Panc1 (cell line): ENCODE results near the gene MEGF10. TPM values are rescaled to one million over a fixed set of nuclear protein-coding genes. Genes with fewer than 3 reads are reported as not detected.
"Not testable (repeated sequence)": the region's sequence is repeated elsewhere in the genome, so short reads cannot be mapped to it uniquely, and the experiment has no call there.

Experiments
- ATAC-seq: fragments of 200-7000 bp; cut with Tn5 transposase; 2 replicates; pipeline ENCODE4 v1.9.1; 2020; ENCODE audit warnings: mild to moderate bottlenecking, moderate library complexity
- BruUV-seq: library from RNA; stranded (reverse); fragments of 400-500 nt; replicated peaks from 2 replicates; lab custom pipeline; 2021; lab: Mats Ljungman, UMichigan
- CTCF ChIA-PET: fragments of 300-600 bp; sonication (Branson Sonifier 250); formaldehyde crosslinking; loops from one replicate; lab custom pipeline; 2022; ENCODE audit warnings: antibody characterized with exemption; lab: Charles Lee
- POLR2A ChIA-PET: fragments of 300-600 bp; sonication (Branson Sonifier 250); formaldehyde crosslinking; loops from one replicate; lab custom pipeline; 2022; ENCODE audit warnings: antibody characterized with exemption; lab: Charles Lee
- DNase-seq: peaks from one replicate; pipeline ENCODE4 v3.0.0-alpha.2; 2010; ENCODE audit warnings: low read depth, low spot score
- H3K27ac ChIP-seq: 2 replicates; pipeline ENCODE4 v1.5.1; 2011; ENCODE audit warnings: mild to moderate bottlenecking, low read length, inconsistent platforms
- H3K27me3 ChIP-seq: fragments of 200-500 bp; sonication (Bioruptor generic); 2 replicates; pipeline ENCODE4 v1.6.0; 2014; ENCODE audit warnings: low read length, inconsistent platforms; ENCODE audit not compliant: control insufficient read depth, insufficient read depth
- H3K36me3 ChIP-seq: fragments of 200-500 bp; sonication (Bioruptor generic); 2 replicates; pipeline ENCODE4 v1.5.1; 2014; ENCODE audit warnings: inconsistent platforms, mild to moderate bottlenecking, low read length, moderate library complexity; ENCODE audit not compliant: control insufficient read depth, insufficient read depth
- H3K4me1 ChIP-seq: 2 replicates; pipeline ENCODE4 v1.5.1; 2011; ENCODE audit warnings: inconsistent platforms, mild to moderate bottlenecking, low read length, moderate library complexity; ENCODE audit not compliant: control insufficient read depth, insufficient read depth
- H3K4me3 ChIP-seq, 2 experiments: 2 replicates each; pipeline ENCODE4 v1.5.1; 2011 to 2012; ENCODE audit warnings: low read depth in 2 of 2, low read length in 2 of 2, mild to moderate bottlenecking in 2 of 2, inconsistent platforms in 1 of 2, moderate library complexity in 1 of 2
- H3K9me3 ChIP-seq: fragments of 200-500 bp; sonication (Bioruptor generic); 2 replicates; pipeline ENCODE4 v1.5.1; 2014; ENCODE audit warnings: low read depth, mild to moderate bottlenecking, inconsistent platforms, low read length, moderate library complexity; ENCODE audit not compliant: control insufficient read depth, insufficient read depth
- CTCF ChIP-seq: fragments of 450-650 bp; IDR thresholded peaks from 2 replicates; pipeline ENCODE4 v1.5.1; 2017; ENCODE audit warnings: mild to moderate bottlenecking
- POLR2AphosphoS5 ChIP-seq: IDR thresholded peaks from 2 replicates; pipeline ENCODE4 v1.6.1; 2012; ENCODE audit warnings: mild to moderate bottlenecking, low read depth, low read length, moderate library complexity
- SIN3A ChIP-seq: IDR thresholded peaks from 2 replicates; pipeline ENCODE4 v1.6.1; 2012; ENCODE audit warnings: low read depth, mild to moderate bottlenecking, low read length, moderate library complexity, borderline replicate concordance; ENCODE audit not compliant: insufficient read depth
- TCF7L2 ChIP-seq: IDR thresholded peaks from 2 replicates; pipeline ENCODE4 v1.6.1; 2011; ENCODE audit warnings: mild to moderate bottlenecking, low read depth, low read length, inconsistent platforms
- in situ Hi-C: cut with HindIII; loops from 2 replicates; pipeline ENCODE4 v1.10.0; 2016; ENCODE audit warnings: low sequenced_read_pairs, low pct_unique_long_range_greater_than_20kb
- intact Hi-C: fragments of 100-400 bp; cut with micrococcal nuclease; formaldehyde crosslinking; loops from one replicate; pipeline ENCODE4 v1.10.0; 2022; ENCODE audit not compliant: unreplicated experiment
- total RNA-seq: library from RNA; stranded (reverse); gene quantifications from one replicate; pipeline ENCODE4 v1.2.1, GENCODE V29; 2021; ENCODE audit not compliant: unreplicated experiment
- TF ChIP-seq, protein P1 (sequence below), 2 experiments: IDR thresholded peaks; 2 replicates each; pipeline ENCODE4 v1.6.1; 2011 to 2012; ENCODE audit warnings: low read depth in 2 of 2, control low read depth in 1 of 2, low read length in 1 of 2, mild to moderate bottlenecking in 1 of 2, moderate library complexity in 1 of 2; ENCODE audit not compliant: insufficient read depth in 1 of 2

Gene MEGF10
- total RNA-seq, 1 experiment from 2014 or later, result not detected

- Histone ChIP-seq H3K4me1 (no peaks in the 10 kb centered on the region), H3K27ac (no peak overlapping the region), H3K9me3 (no peaks in the 10 kb centered on the region), H3K36me3 (no peaks in the 10 kb centered on the region), H3K4me3 (no peak overlapping the region), H3K27me3 (no peaks in the 10 kb centered on the region; the same call in 1 of the 2 replicates)
- intact Hi-C loops, result no loop called here
- no peak for TF ChIP-seq CTCF
- no TSS peak for BruUV-seq
- POLR2A ChIA-PET, result no interaction called here
- in situ Hi-C loops, result no loop called here
- DNase-seq, result no peak
- ATAC-seq, result no peak
- CTCF ChIA-PET, result no interaction called here
Measured at GRCh38 chr5:127260686-127261085, 29.9 kb upstream of the MEGF10 start.

GRCh38 chr5:127265473-127265872 is 25.1 kb upstream of the MEGF10 start:
- CTCF ChIA-PET, H3K9me3 ChIP-seq, BruUV-seq, in situ Hi-C loops, POLR2A ChIA-PET, DNase-seq, H3K4me1 ChIP-seq, intact Hi-C loops, ATAC-seq, H3K27ac ChIP-seq, H3K27me3 ChIP-seq, H3K36me3 ChIP-seq, H3K4me3 ChIP-seq: not testable (repeated sequence)

DNA sequence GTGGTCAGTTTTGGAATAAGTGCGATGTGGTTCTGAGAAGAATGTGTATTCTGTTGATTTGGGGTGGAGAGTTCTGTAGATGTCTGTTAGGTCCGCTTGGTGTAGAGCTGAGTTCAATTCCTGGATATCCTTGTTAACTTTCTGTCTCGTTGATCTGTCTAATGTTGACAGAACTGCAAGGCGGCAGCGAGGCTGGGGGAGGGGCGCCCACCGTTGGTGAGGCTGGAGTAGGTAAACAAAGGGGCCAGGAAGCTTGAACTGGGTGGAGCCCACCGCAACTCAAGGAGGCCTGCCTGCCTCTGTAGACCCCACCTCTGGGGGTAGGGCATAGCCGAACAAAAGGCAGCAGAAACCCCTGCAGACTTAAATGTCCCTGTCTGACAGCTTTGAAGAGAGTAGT is 22.3 kb upstream of the MEGF10 start:
- H3K9me3 ChIP-seq, DNase-seq, H3K36me3 ChIP-seq, in situ Hi-C loops, POLR2A ChIA-PET, H3K27me3 ChIP-seq, ATAC-seq, CTCF ChIA-PET, BruUV-seq, H3K4me1 ChIP-seq, H3K27ac ChIP-seq, H3K4me3 ChIP-seq, intact Hi-C loops: not testable (repeated sequence)

DNA sequence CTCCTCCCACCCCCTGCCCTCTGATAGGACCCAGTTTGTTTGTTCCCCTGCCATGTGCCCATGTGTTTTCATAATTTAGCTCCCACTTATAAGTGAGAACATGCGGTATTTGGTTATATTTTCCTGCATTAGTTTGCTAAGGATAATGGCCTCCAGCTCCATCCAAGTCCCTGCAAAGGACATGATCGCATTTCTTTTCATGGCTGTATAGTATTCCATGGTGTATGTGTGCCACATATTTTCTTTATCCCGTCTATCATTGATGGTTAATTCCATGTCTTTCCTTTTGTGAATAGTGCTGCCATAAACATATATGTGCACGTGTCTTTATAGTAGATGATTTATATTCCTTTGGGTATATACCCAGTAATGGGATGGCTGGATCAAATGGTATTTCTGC is 19.9 kb upstream of the MEGF10 start:
- DNase-seq, H3K4me1 ChIP-seq, H3K36me3 ChIP-seq, BruUV-seq, H3K27ac ChIP-seq, in situ Hi-C loops, intact Hi-C loops, H3K9me3 ChIP-seq, ATAC-seq, H3K4me3 ChIP-seq, POLR2A ChIA-PET, CTCF ChIA-PET, H3K27me3 ChIP-seq: not testable (repeated sequence)

DNA sequence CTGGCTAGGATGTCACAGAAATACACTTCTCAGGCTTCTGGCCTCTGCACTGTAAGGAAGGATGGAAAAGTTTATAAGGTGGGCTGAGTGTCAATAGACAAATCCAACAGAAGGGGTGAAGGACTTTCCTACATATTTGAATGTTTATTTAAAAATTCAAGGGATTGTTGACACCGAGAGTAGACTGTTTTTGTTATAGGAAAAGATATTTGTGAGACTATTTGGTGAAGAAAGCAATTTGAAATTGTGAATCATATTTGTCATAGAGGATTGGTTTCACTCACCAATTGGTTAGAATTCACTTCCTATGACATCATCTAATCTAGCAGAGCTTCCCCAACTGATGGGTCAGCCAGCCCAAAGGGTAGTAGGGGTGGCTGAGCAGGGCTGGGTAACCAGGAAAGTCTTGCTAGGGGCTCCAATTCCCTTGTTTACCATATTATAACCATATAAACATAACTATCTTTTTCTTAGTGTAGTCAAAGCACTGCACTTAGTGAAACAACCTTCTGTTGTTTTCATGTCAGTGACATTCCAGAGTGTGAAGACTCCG is 14.9 kb upstream of the MEGF10 start:
- TF ChIP-seq SIN3A, result no peak
- no peak for TF ChIP-seq TCF7L2
- TF ChIP-seq POLR2AphosphoS5, result no peak
- TF ChIP-seq, protein P1, sequence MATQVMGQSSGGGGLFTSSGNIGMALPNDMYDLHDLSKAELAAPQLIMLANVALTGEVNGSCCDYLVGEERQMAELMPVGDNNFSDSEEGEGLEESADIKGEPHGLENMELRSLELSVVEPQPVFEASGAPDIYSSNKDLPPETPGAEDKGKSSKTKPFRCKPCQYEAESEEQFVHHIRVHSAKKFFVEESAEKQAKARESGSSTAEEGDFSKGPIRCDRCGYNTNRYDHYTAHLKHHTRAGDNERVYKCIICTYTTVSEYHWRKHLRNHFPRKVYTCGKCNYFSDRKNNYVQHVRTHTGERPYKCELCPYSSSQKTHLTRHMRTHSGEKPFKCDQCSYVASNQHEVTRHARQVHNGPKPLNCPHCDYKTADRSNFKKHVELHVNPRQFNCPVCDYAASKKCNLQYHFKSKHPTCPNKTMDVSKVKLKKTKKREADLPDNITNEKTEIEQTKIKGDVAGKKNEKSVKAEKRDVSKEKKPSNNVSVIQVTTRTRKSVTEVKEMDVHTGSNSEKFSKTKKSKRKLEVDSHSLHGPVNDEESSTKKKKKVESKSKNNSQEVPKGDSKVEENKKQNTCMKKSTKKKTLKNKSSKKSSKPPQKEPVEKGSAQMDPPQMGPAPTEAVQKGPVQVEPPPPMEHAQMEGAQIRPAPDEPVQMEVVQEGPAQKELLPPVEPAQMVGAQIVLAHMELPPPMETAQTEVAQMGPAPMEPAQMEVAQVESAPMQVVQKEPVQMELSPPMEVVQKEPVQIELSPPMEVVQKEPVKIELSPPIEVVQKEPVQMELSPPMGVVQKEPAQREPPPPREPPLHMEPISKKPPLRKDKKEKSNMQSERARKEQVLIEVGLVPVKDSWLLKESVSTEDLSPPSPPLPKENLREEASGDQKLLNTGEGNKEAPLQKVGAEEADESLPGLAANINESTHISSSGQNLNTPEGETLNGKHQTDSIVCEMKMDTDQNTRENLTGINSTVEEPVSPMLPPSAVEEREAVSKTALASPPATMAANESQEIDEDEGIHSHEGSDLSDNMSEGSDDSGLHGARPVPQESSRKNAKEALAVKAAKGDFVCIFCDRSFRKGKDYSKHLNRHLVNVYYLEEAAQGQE (IDR thresholded peaks at IDR 0.05; ENCODE audit: insufficient read depth in 1 of 2, low read depth in 2 of 2, low read length in 1 of 2), result no peak
- Histone ChIP-seq H3K27me3 (peaks cover 7% of the 10 kb centered on the region), H3K4me3 (no peak overlapping the region), H3K27ac (no peak overlapping the region), H3K4me1 (no peaks in the 10 kb centered on the region), H3K36me3 (no peaks in the 10 kb centered on the region; the same call in 1 of the 2 replicates), H3K9me3 (no peaks in the 10 kb centered on the region)
- CTCF ChIA-PET, result no interaction called here
- DNase-seq, result no peak
- intact Hi-C loops (no loop called here), in situ Hi-C loops (no loop called here)
- no TSS peak for BruUV-seq
- no peak for ATAC-seq
- POLR2A ChIA-PET, result no interaction called here
